ENCODE results near the gene ITGAE. TPM values are rescaled to one million over a fixed set of nuclear protein-coding genes. Genes with fewer than 3 reads are reported as not detected.

Gene ITGAE
- total and polyA plus RNA-seq, 2 experiments from 2014 or later = 23.3 to 80.3 TPM

- DNase-seq = no peak
- H3K79me2 ChIP-seq (ENCODE audit: insufficient read depth) = no peaks in the 10 kb centered on the region
- no peaks in the 10 kb centered on the region for H4K20me1 ChIP-seq (ENCODE audit: insufficient read depth)
- H3K9me2 ChIP-seq (ENCODE audit: insufficient read depth) = no peaks in the 10 kb centered on the region
- no peaks in the 10 kb centered on the region for H3F3A ChIP-seq (ENCODE audit: insufficient read depth)
- no peak overlapping the region for H3K9ac ChIP-seq
- no peak overlapping the region for H3K4me2 ChIP-seq (ENCODE audit: unreplicated experiment)
- TF ChIP-seq EZH2 (IDR thresholded peaks at IDR 0.05; ENCODE audit: insufficient read depth, poor library complexity, severe bottlenecking) (no peak), EZH2phosphoT487 (IDR thresholded peaks at IDR 0.05; ENCODE audit: insufficient read depth, low read depth) (no peak)
- H3K36me3 ChIP-seq (ENCODE audit: low read depth) = peaks cover 33% of the 10 kb centered on the region
- no peak overlapping the region for H3K27ac ChIP-seq
- no peak overlapping the region for H3K4me3 ChIP-seq
- no peak overlapping the region for H2AFZ ChIP-seq
- 91 to 95% methylated on average over 12 of the region's 12 CpGs for WGBS, 2 experiments (ENCODE audit: low coverage in 1 of 2, low lambda C conversion rate in 2 of 2, missing lambda C conversion rate in 2 of 2)
- H3K27me3 ChIP-seq (replicated peaks; ENCODE audit: insufficient read depth) = no peaks in the 10 kb centered on the region
- in situ Hi-C loops (cut with MboI) = loop anchor here (10.0 kb wide), 1 partner anchor 68 kb away; no protein-coding TSS in a partner anchor
- H3K4me1 ChIP-seq (ENCODE audit: insufficient read depth) = no peaks in the 10 kb centered on the region
- H3K9me3 ChIP-seq (ENCODE audit: low read depth) = no peaks in the 10 kb centered on the region
Measured at GRCh38 chr17:3812771-3813170, 11.8 kb upstream of the ITGAE start.

GRCh38 chr17:3812284-3812683 is 11.3 kb upstream of the ITGAE start:
- H4K20me1 ChIP-seq (ENCODE audit: insufficient read depth) = no peaks in the 10 kb centered on the region
- no peak overlapping the region for H3K4me3 ChIP-seq
- no peaks in the 10 kb centered on the region for H3F3A ChIP-seq (ENCODE audit: insufficient read depth)
- DNase-seq = no peak
- 81 to 84% methylated on average over 10 of the region's 10 CpGs for WGBS, 2 experiments (ENCODE audit: low coverage in 1 of 2, low lambda C conversion rate in 2 of 2, missing lambda C conversion rate in 2 of 2)
- no peak for TF ChIP-seq EZH2phosphoT487 (IDR thresholded peaks at IDR 0.05; ENCODE audit: insufficient read depth, low read depth)
- no peak for TF ChIP-seq EZH2 (IDR thresholded peaks at IDR 0.05; ENCODE audit: insufficient read depth, poor library complexity, severe bottlenecking)
- no peaks in the 10 kb centered on the region for H3K9me3 ChIP-seq (ENCODE audit: low read depth)
- no peak overlapping the region for H2AFZ ChIP-seq
- H3K79me2 ChIP-seq (ENCODE audit: insufficient read depth) = no peaks in the 10 kb centered on the region
- peaks cover 28% of the 10 kb centered on the region for H3K36me3 ChIP-seq (ENCODE audit: low read depth)
- H3K9me2 ChIP-seq (ENCODE audit: insufficient read depth) = no peaks in the 10 kb centered on the region
- no peaks in the 10 kb centered on the region for H3K27me3 ChIP-seq (replicated peaks; ENCODE audit: insufficient read depth)
- H3K4me2 ChIP-seq (ENCODE audit: unreplicated experiment) = no peak overlapping the region
- in situ Hi-C loops (cut with MboI) = loop anchor here (10.0 kb wide), 1 partner anchor 67 kb away; no protein-coding TSS in a partner anchor
- H3K27ac ChIP-seq = no peak overlapping the region
- H3K4me1 ChIP-seq (ENCODE audit: insufficient read depth) = no peaks in the 10 kb centered on the region
- H3K9ac ChIP-seq = no peak overlapping the region

GRCh38 chr17:3810019-3810418 is 9.0 kb upstream of the ITGAE start:
- 95 to 99% methylated on average over 4 of the region's 4 CpGs for WGBS, 2 experiments (ENCODE audit: low coverage in 1 of 2, low lambda C conversion rate in 2 of 2, missing lambda C conversion rate in 2 of 2)

GRCh38 chr17:3809135-3809534 is 8.1 kb upstream of the ITGAE start:
- H3F3A ChIP-seq (ENCODE audit: insufficient read depth) = peaks cover under 1% of the 10 kb centered on the region; the same call in 1 of the 2 replicates
- no peak overlapping the region for H3K27ac ChIP-seq
- H3K4me3 ChIP-seq = no peak overlapping the region
- no peak for DNase-seq
- TF ChIP-seq EZH2 (IDR thresholded peaks at IDR 0.05; ENCODE audit: insufficient read depth, poor library complexity, severe bottlenecking) (no peak), EZH2phosphoT487 (IDR thresholded peaks at IDR 0.05; ENCODE audit: insufficient read depth, low read depth) (no peak)
- no peak overlapping the region for H3K9ac ChIP-seq
- no peaks in the 10 kb centered on the region for H4K20me1 ChIP-seq (ENCODE audit: insufficient read depth)
- H3K79me2 ChIP-seq (ENCODE audit: insufficient read depth) = no peaks in the 10 kb centered on the region
- H3K9me2 ChIP-seq (ENCODE audit: insufficient read depth) = no peaks in the 10 kb centered on the region
- H3K4me2 ChIP-seq (ENCODE audit: unreplicated experiment) = no peak overlapping the region
- H3K9me3 ChIP-seq (ENCODE audit: low read depth) = no peaks in the 10 kb centered on the region
- no peaks in the 10 kb centered on the region for H3K27me3 ChIP-seq (replicated peaks; ENCODE audit: insufficient read depth)
- peaks cover 6% of the 10 kb centered on the region; the same call in 1 of the 2 replicates for H3K36me3 ChIP-seq (ENCODE audit: low read depth)
- 89 to 99% methylated on average over 4 of the region's 4 CpGs for WGBS, 2 experiments (ENCODE audit: low coverage in 1 of 2, low lambda C conversion rate in 2 of 2, missing lambda C conversion rate in 2 of 2)
- in situ Hi-C loops (cut with MboI) = no loop called here
- H3K4me1 ChIP-seq (ENCODE audit: insufficient read depth) = no peaks in the 10 kb centered on the region
- no peak overlapping the region for H2AFZ ChIP-seq

More at GRCh38 chr17:3810019-3810418, 9.0 kb upstream of the ITGAE start:
- H3K4me3 ChIP-seq = no peak overlapping the region
- no peak overlapping the region for H3K27ac ChIP-seq
- H3K9ac ChIP-seq = no peak overlapping the region
- H3K9me2 ChIP-seq (ENCODE audit: insufficient read depth) = no peaks in the 10 kb centered on the region
- DNase-seq = no peak
- no peaks in the 10 kb centered on the region for H3K9me3 ChIP-seq (ENCODE audit: low read depth)
- no peaks in the 10 kb centered on the region for H3K79me2 ChIP-seq (ENCODE audit: insufficient read depth)
- no peak overlapping the region for H3K4me2 ChIP-seq (ENCODE audit: unreplicated experiment)
- in situ Hi-C loops (cut with MboI) = loop anchor here (10.0 kb wide), 1 partner anchor 65 kb away; no protein-coding TSS in a partner anchor
- no peaks in the 10 kb centered on the region for H3K4me1 ChIP-seq (ENCODE audit: insufficient read depth)
- TF ChIP-seq EZH2phosphoT487 (IDR thresholded peaks at IDR 0.05; ENCODE audit: insufficient read depth, low read depth) = no peak
- TF ChIP-seq EZH2 (IDR thresholded peaks at IDR 0.05; ENCODE audit: insufficient read depth, poor library complexity, severe bottlenecking) = no peak
- H3K27me3 ChIP-seq (replicated peaks; ENCODE audit: insufficient read depth) = no peaks in the 10 kb centered on the region
- no peaks in the 10 kb centered on the region for H4K20me1 ChIP-seq (ENCODE audit: insufficient read depth)
- no peak overlapping the region for H2AFZ ChIP-seq
- H3F3A ChIP-seq (ENCODE audit: insufficient read depth) = no peaks in the 10 kb centered on the region
- peaks cover 13% of the 10 kb centered on the region for H3K36me3 ChIP-seq (ENCODE audit: low read depth)
